Tibial artery (tissue), 4 donors: Measurements from ENCODE around the gene ETV6.

Experiments used
- DNase-seq, 2 donors: peaks; one replicate each; pipeline ENCODE4 v3.0.0-alpha.2; 2019
- H3K27ac ChIP-seq, 2 donors: fragments of 200-600 bp; sonication (generic) in 1 of 2; 1 replicate in 1 of 2; 2 replicates in 1 of 2; pipeline ENCODE4 v1.5.1; 2018 to 2019; ENCODE audit warnings: mild to moderate bottlenecking in 1 of 2
- H3K27me3 ChIP-seq, 2 donors: fragments of 200-600 bp; sonication (generic) in 1 of 2; one replicate each; pipeline versions ENCODE4 v1.5.1 to v1.6.0; 2016 to 2019
- H3K36me3 ChIP-seq, 3 donors: fragments of 200-600 bp; sonication (generic) in 2 of 3; one replicate each; pipeline ENCODE4 v1.5.1; 2016 to 2019; ENCODE audit warnings: mild to moderate bottlenecking in 2 of 3
- H3K4me1 ChIP-seq, 4 donors: fragments of 200-600 bp; sonication (generic) in 2 of 4; 1 replicate in 3 of 4; 2 replicates in 1 of 4; pipeline ENCODE4 v1.5.1; 2016 to 2019
- H3K4me3 ChIP-seq, 2 donors: fragments of 200-600 bp; sonication (generic) in 1 of 2; 1 replicate in 1 of 2; 2 replicates in 1 of 2; pipeline ENCODE4 v1.5.1; 2018 to 2019; ENCODE audit warnings: mild to moderate bottlenecking in 2 of 2
- H3K9me3 ChIP-seq, 3 donors: fragments of 200-600 bp; sonication (generic) in 1 of 3; one replicate each; pipeline ENCODE4 v1.5.1; 2016 to 2019
- CTCF ChIP-seq, 2 experiments: fragments of 200-600 bp in 1 of 2; fragments of 450-650 bp in 1 of 2; IDR thresholded peaks; one replicate each; pipeline ENCODE4 v1.5.1; 2017 to 2019; ENCODE audit warnings: antibody characterized with exemption in 2 of 2, mild to moderate bottlenecking in 1 of 2, moderate library complexity in 1 of 2
- intact Hi-C: fragments of 100-400 bp; cut with DNase I; formaldehyde crosslinking; loops from one replicate; pipeline ENCODE4 v1.15.0; 2023; ENCODE audit warnings: low total_unique reads

The ETV6 gene

GRCh38 chr12:11815397-11815796 lies 165.9 kb downstream of the ETV6 start:
- intact Hi-C loops: no loop called here
- peaks cover 0 to 70% (median 49%) of the 10 kb centered on the region in 4 donors for H3K4me1 ChIP-seq
- no peak for DNase-seq
- peak overlapping the region in 1 of 2 donors; percentile 77 for H3K27ac ChIP-seq
- H3K27me3 ChIP-seq: no peaks in the 10 kb centered on the region
- H3K4me3 ChIP-seq: no peak overlapping the region
- H3K9me3 ChIP-seq: no peaks in the 10 kb centered on the region
- no peak for TF ChIP-seq CTCF (IDR thresholded peaks at IDR 0.05)
- no peaks in the 10 kb centered on the region for H3K36me3 ChIP-seq

- H3K4me1 ChIP-seq: peaks cover 0 to 58% (median 34%) of the 10 kb centered on the region in 4 donors
- no peak overlapping the region for H3K4me3 ChIP-seq
- intact Hi-C loops: no loop called here
- H3K36me3 ChIP-seq: no peaks in the 10 kb centered on the region
- H3K27ac ChIP-seq: no peak overlapping the region
- no peaks in the 10 kb centered on the region for H3K9me3 ChIP-seq
- no peaks in the 10 kb centered on the region for H3K27me3 ChIP-seq
- DNase-seq: no peak
- no peak for TF ChIP-seq CTCF (IDR thresholded peaks at IDR 0.05)
These were observed 170.2 kb downstream of the ETV6 start for GRCh38 chr12:11819643-11820042.

- DNase-seq: no peak
- Histone ChIP-seq H3K9me3 (no peaks in the 10 kb centered on the region), H3K4me1 (peaks cover 0 to 58% (median 33%) of the 10 kb centered on the region in 4 donors), H3K27me3 (no peaks in the 10 kb centered on the region), H3K27ac (no peak overlapping the region), H3K36me3 (no peaks in the 10 kb centered on the region), H3K4me3 (no peak overlapping the region)
- intact Hi-C loops: no loop called here
- TF ChIP-seq CTCF (IDR thresholded peaks at IDR 0.05): no peak
These were observed 171.0 kb downstream of the ETV6 start for GRCh38 chr12:11820476-11820875.

- TF ChIP-seq CTCF (IDR thresholded peaks at IDR 0.05): no peak
- H3K27ac ChIP-seq: no peak overlapping the region
- H3K9me3 ChIP-seq: no peaks in the 10 kb centered on the region
- intact Hi-C loops: no loop called here
- H3K4me1 ChIP-seq: peaks cover 0 to 65% (median 37%) of the 10 kb centered on the region in 4 donors
- H3K27me3 ChIP-seq: no peaks in the 10 kb centered on the region
- DNase-seq: no peak
- H3K4me3 ChIP-seq: no peak overlapping the region
- H3K36me3 ChIP-seq: no peaks in the 10 kb centered on the region
These were observed 172.1 kb downstream of the ETV6 start for GRCh38 chr12:11821386-11822080.

- intact Hi-C loops: no loop called here
- peaks cover 2 to 65% (median 43%) of the 10 kb centered on the region in 4 donors for H3K4me1 ChIP-seq
- no peaks in the 10 kb centered on the region for H3K9me3 ChIP-seq
- H3K27me3 ChIP-seq: no peaks in the 10 kb centered on the region
- no peak overlapping the region for H3K4me3 ChIP-seq
- no peak for DNase-seq
- TF ChIP-seq CTCF (IDR thresholded peaks at IDR 0.05): no peak
- H3K36me3 ChIP-seq: no peaks in the 10 kb centered on the region
- H3K27ac ChIP-seq: peak overlapping the region in 1 of 2 donors; percentile 28
These were observed 172.8 kb downstream of the ETV6 start for GRCh38 chr12:11822081-11822834.
